ENCODE data around the gene CEP85L.

Gene CEP85L

DNA sequence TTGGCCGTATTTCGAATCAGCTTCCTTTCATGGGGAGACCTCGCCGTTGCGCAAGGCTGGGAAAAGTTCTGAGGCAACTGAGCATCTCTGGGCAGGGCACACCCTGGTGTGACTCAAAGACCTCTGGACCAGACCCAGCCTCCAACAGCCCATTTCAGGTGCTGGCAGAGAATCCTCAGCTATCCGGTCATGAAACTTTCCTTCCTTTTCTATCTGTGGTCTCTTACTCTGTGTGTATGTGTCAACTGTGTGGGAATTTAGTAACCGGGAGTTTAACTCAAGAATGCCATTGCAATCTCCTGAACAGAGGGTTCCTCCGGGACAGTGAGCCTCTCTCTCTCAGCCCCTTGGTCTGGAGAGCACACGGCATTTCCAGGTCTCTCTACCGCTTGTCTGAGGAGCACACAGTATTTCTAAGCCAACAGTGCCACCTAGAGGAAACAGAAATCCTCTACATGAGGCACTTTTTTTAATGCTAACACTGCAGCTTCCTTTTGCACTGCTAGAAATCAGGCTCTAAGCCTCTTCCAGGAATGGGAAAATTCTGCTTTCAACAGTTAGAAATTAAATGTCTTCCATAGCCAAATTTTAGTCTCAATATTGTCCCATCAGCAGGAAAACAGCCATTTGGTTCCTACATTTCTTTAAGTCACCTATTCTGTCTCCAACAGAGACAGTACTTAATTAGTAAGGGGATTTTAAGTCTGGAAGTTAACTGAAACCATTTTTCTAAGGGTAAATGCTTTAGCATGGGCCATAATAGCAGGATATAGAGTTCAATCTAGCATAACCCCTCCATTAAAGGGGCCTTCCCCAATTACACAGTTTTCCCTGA, 70.6 kb downstream of the CEP85L start:
- DNase-seq (ENCODE audit: low read depth in 1 of 2, low spot score in 1 of 2): no peak

GRCh38 chr6:118579786-118580185, 71.6 kb downstream of the CEP85L start:
- no peak for DNase-seq (ENCODE audit: low read depth in 1 of 2, low spot score in 1 of 2)

- no peak for DNase-seq (ENCODE audit: low read depth in 1 of 2, low spot score in 1 of 2)
Observed at GRCh38 chr6:118578617-118579016, 72.8 kb downstream of the CEP85L start.

- no peak for DNase-seq (ENCODE audit: low read depth in 1 of 2, low spot score in 1 of 2)
Observed at GRCh38 chr6:118577972-118578371, 73.4 kb downstream of the CEP85L start.

DNA sequence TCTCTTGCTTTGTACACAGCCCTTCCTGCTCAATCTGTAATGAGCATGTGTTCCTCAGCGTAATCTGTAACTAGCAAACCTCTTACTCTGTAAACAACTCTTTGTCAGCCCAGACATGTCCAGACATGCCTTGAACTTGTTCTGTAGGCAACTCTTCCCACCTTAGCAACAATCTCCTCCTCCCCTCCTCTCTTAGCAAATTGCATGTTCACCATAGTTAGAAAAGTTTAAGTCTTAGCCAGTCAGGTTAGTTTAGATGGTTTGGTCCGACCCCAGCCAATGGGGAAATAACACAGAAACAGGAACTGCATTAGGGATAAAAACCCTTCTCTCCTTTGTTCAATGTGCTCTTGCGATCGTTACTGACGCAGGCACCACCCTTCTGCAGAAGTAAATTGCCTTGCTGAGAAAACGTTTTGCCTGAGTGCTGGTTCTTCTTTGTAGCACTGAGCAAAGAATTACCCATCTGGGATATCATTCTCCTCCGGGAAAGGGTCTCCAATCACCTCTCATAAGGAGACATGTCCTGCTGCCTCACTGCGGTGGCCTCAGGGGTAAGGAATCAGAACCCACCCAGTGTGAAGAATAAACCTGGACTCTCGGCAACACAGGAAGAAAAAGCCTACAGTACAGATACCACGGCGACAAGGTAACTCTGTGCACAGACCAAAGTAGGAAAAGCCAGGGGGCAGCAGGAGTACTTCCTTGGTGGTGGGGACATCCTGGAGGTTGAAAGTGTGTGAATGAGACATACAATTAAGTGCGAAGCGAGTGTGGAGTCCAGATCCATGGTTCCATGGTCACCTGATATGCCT, 77.1 kb downstream of the CEP85L start:
- DNase-seq (ENCODE audit: low read depth in 1 of 2, low spot score in 1 of 2): no peak

DNA sequence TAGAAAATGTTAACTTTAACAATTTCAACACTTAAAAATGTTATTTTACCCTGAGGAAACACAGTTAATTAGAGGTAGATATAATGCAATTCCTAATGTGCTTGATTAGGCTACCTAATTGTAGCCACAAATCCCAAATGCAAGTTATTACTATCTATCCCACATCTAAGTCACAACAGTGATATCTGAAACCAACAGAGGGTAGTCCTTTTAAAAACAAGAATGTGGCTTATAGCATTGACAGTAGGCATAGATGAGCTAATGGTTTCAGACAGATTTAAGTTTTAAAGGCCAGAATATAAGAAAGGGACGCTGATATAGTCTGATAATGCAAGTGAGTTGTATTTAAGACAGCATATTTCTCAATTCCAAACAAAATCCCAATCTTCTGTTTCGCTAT, 80.3 kb downstream of the CEP85L start:
- no peak for DNase-seq (ENCODE audit: low read depth in 1 of 2, low spot score in 1 of 2)

DNA sequence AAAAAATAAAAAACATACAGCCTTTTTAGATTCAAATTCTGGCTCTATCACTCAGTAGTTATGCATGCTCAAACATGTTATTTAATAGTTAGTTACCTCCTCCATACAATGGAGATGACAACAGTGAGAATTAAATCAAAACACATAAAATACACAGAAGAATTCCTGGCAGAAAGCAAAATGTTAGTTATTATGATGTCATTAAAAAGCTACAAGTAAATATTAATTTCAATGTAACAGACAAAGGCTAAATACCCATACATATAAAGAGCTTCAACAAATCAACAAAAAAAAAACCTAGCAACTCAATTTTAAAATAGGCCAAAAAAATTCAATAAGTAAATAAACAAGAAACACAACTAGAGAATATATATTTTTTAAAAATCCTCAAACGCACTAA, 81.9 kb downstream of the CEP85L start:
- no peak for DNase-seq (ENCODE audit: low read depth in 1 of 2, low spot score in 1 of 2)

GRCh38 chr6:118567974-118568373, 83.4 kb downstream of the CEP85L start:
- no peak for DNase-seq (ENCODE audit: low read depth in 1 of 2, low spot score in 1 of 2)

DNA sequence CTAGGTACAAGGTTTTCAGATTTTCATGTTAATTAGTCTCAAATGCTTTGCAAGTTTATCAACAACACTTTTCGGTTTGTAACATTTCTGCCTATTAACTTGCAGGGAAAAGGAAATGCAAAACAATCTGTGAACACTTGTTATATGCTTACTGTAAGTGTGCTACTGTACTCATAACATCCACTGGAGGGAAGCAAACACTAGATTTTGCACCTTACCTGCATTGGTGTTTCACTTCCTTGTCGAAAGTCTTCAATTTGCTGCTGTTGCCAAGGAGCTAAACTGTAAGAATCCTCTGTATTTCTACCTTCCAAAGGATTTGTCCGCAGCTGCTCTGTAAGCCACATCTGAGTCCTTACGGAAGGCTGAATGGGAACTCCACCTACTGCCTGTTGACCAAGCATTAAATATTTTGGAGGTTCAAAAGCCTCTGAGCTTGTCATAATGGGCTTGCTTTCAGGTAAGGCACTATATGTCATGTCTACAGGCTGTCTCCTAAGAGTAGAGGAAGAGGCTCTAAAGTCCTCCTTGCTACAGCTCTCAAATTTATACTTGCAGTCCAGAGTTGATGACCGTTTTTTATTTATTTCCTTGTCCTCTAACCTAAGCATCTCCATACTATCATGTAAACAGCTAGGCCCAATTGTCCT, 86.0 kb downstream of the CEP85L start:
- no peak for DNase-seq (ENCODE audit: low read depth in 1 of 2, low spot score in 1 of 2)

DNA sequence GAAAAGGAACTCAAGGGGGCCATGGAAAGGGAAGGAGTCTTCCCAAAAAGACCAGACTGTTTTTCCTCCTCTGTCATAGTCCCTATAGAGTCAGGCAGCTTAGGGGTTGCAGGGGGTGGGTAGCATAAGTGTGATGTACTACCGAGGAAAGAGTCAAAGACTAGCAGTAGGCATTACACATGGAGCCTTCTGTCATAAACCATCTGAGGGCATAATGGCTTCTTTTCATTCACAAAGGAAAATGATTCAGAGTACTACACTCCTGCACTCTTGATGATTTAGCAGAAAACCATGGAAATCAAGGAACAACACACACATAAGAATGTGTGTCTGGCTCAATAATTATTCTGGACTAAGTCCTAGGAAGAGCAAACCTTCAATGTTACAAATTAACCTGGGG, 88.4 kb downstream of the CEP85L start:
- DNase-seq (ENCODE audit: low read depth in 1 of 2, low spot score in 1 of 2): no peak

DNA sequence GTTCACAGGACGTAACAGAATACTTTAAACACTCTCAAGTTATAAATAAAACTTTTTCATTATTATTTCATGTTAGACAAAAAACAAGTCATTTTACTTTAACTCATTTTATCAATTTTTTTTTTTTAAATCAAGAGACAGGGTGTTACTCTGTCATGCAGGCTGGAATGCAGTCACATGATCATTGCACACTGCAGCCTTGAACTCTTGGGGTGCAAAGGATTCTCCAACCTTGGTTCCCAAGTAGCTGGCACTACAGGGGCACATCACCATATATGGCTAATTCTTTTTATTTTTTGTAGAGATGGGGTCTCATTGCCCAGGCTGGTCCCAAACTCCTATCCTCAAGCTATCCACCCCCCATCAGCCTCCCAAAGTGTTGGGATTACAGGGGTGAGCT, 89.1 kb downstream of the CEP85L start:
- DNase-seq (ENCODE audit: low read depth in 1 of 2, low spot score in 1 of 2): no peak

DNA sequence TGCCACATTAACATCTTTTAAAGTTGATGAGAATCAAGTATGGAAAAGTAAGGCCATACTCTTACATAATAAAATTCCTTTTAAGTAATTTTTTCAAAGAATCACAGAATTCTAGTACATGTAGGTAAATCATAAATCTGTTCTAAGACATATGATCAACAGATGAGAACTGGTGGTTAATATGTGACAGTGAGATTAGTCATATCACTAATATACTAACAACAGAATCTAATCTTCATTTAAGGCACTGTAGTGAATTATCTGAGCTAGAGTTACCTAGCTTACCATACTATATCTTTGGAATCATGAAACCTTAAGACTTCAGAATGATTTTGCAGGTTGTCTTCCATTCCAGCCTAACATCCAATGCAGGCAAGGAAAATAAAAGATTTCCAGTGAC, 91.7 kb downstream of the CEP85L start:
- no peak for DNase-seq (ENCODE audit: low read depth in 1 of 2, low spot score in 1 of 2)

- DNase-seq (ENCODE audit: low read depth in 1 of 2, low spot score in 1 of 2): no peak
Observed at GRCh38 chr6:118558464-118559217, 92.8 kb downstream of the CEP85L start.

DNA sequence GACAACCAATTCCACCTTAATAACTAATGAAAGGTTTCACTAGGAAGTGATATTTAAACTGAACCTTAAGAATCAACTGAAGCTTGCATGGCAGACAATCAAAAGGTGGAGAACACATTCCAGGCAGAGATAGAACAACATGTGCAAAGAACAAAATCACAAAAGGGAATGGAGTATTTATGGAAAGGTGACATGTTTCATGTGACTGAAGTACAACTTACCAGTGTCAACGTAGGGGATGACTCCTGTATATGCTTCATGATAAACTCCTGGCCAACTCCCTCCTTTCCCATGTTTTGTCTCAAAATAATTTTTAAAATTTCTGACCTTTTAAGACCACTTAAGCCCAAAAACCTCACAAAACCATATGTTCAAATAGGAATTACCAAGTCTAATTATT, 96.7 kb downstream of the CEP85L start:
- no peak for DNase-seq (ENCODE audit: low read depth in 1 of 2, low spot score in 1 of 2)

DNA sequence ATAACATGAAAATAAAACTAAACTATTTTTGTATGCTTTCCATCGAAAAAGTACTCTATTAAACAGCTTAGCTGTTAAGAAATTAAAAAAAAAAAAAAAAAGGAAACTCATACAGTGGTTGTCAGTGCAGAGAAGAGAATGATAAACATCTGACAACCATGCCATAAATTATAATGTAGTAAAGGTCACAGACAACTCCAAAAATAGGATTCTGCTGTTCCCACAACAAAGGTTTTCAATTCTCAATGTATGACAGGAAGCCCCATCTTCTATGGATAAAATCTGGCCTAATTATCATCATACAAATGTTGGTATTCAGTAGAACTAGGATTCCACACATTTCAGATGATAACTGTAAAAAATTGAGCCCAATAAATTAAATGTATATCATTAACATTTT, 98.3 kb downstream of the CEP85L start:
- no peak for DNase-seq (ENCODE audit: low read depth in 1 of 2, low spot score in 1 of 2)

DNA sequence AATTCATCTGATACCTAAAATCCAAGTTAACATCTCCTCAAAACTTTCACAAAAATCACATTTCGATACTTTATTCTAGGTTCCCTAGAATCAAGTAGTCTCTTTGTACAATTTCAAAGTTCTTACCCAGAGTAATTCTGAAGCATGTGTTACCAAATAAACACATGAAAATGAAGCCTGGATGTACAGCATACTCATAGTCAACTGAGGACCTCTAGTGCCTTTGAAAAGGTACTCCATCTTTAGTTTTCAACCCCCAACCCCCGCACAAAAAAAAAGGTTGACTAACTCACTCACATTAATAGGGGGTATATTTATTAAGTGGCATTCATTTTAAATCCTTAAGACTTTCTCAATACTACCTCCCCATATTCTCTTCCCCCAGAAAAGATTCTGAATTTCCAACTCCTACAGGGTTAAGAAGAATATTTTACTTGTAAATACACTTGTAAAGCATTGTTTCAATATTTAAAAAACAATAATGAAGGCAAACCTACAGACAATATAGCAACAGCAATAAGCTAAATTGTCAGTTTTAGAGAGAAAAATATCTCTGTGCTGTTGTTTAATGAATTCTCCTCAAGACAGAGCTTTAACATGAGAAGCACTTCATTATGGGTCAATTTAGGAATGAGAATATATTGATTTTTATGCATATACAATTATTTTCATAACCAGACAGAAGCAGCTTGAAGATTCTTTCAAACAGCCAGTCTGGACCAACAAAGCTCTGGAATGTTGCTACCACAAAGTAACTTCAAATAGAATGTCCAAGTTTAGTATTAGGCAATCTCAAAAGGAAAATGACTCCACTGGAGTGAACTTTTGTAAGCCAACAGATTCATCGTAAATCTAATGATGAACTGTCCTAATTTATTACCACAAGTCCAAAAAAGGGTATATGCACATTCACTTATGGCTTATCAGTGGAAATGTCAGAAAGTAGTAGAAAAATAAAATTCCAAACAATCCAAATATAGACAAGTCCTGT, 100.0 kb downstream of the CEP85L start:
- no peak for DNase-seq (ENCODE audit: low read depth in 1 of 2, low spot score in 1 of 2)

GRCh38 chr6:118548613-118549012, 102.8 kb downstream of the CEP85L start:
- no peak for DNase-seq (ENCODE audit: low read depth in 1 of 2, low spot score in 1 of 2)

DNA sequence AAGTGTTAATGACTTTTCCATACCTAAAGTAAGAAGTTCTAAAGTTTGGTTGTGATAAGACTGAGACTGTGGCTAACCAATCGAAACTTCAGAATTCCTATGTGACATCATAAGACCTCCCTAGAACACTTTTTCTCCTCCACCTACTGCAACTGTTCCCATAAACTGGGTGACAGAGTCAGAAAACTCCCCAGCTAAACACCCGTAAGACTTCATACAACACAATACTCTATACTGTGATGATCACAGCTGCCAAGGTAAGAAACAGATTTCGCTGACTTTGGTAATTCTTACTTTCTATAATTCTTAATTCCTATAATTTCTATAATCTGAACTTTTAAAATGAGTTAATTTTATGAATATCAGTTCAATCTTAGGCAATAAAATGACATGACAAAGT, 103.3 kb downstream of the CEP85L start, which contains the start of gene PLN:
TSS of gene PLN (plus strand) at position 161 of the 400 bp plus-strand sequence. CDS start 10,626 bp downstream, outside the sequence.
- DNase-seq (ENCODE audit: low read depth in 1 of 2, low spot score in 1 of 2): no peak

DNA sequence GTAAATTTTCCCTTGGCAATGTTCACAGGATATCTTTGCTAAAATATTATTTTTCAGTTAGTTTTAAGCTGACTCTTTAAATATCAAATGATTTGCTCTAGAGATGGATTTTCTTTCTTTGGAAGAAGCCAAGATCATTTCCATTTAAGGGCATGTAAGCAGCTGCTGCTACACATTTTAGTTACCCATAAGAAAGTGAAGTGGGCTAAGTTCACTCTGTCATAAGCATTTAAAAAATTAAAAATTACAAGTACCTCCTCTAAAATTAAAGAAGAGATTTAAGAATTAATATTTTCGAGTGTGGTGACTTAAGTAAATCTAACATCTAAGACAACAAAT, 104.5 kb downstream of the CEP85L start:
- no peak for DNase-seq (ENCODE audit: low read depth in 1 of 2, low spot score in 1 of 2)
